Smooth muscle cell (in vitro differentiated cells): Measurements from ENCODE around the gene PAPOLG. TPM values are rescaled to one million over a fixed set of nuclear protein-coding genes. Genes with fewer than 3 reads are reported as not detected.

ENCODE experiments used
- DNase-seq: peaks from one replicate; lab custom pipeline; 2025; ENCODE audit not compliant: unreplicated experiment; lab: John Stamatoyannopoulos, UW
- H2AFZ ChIP-seq: fragments of 200-600 bp; sonication (generic); 2 replicates; pipeline ENCODE4 v1.6.0; 2016; ENCODE audit warnings: antibody characterized with exemption, low read depth, mild to moderate bottlenecking
- H3F3A ChIP-seq: fragments of 200-600 bp; sonication (generic); 2 replicates; pipeline ENCODE4 v1.6.0; 2017; ENCODE audit warnings: antibody characterized with exemption, low read depth
- H3K27ac ChIP-seq: fragments of 200-600 bp; sonication (generic); 2 replicates; pipeline ENCODE4 v1.5.1; 2016; ENCODE audit warnings: low read depth, mild to moderate bottlenecking
- H3K27me3 ChIP-seq: fragments of 200-600 bp; sonication (generic); 2 replicates; pipeline ENCODE4 v1.6.1; 2016; ENCODE audit warnings: low read depth, mild to moderate bottlenecking
- H3K36me3 ChIP-seq: fragments of 200-600 bp; sonication (generic); 2 replicates; pipeline ENCODE4 v1.5.1; 2016; ENCODE audit warnings: low read depth
- H3K4me1 ChIP-seq: fragments of 200-600 bp; sonication (generic); 2 replicates; pipeline ENCODE4 v1.5.1; 2016; ENCODE audit warnings: low read depth
- H3K4me2 ChIP-seq: fragments of 200-600 bp; sonication (generic); 2 replicates; pipeline ENCODE4 v1.6.0; 2016; ENCODE audit warnings: mild to moderate bottlenecking
- H3K4me3 ChIP-seq: fragments of 200-600 bp; sonication (generic); 2 replicates; pipeline ENCODE4 v1.5.1; 2016; ENCODE audit warnings: mild to moderate bottlenecking
- H3K79me2 ChIP-seq: fragments of 200-600 bp; sonication (generic); 2 replicates; pipeline ENCODE4 v1.6.0; 2016; ENCODE audit warnings: low read depth, mild to moderate bottlenecking
- H3K9ac ChIP-seq: fragments of 200-600 bp; sonication (generic); 2 replicates; pipeline ENCODE4 v1.6.0; 2016; ENCODE audit warnings: low read depth
- H3K9me3 ChIP-seq: fragments of 200-600 bp; sonication (generic); replicated peaks from 2 replicates; pipeline ENCODE4 v1.5.1; 2016; ENCODE audit warnings: low read depth
- H4K20me1 ChIP-seq: fragments of 200-600 bp; sonication (generic); 2 replicates; pipeline ENCODE4 v1.6.0; 2016; ENCODE audit warnings: low read depth
- CTCF ChIP-seq: fragments of 200-600 bp; sonication (generic); IDR thresholded peaks from 2 replicates; pipeline ENCODE4 v1.5.1; 2017; ENCODE audit warnings: borderline replicate concordance, mild to moderate bottlenecking, antibody characterized with exemption; ENCODE audit not compliant: insufficient read depth, poor library complexity, severe bottlenecking
- WGBS: methylation state at CpG from one replicate; pipeline ENCODE4 v1.1.7; 2016; ENCODE audit warnings: low lambda C conversion rate; 5-methylcytosine and 5-hydroxymethylcytosine counted together
- polyA plus RNA-seq: library from polyadenylated mRNA; unstranded; fragments of >200 nt; fragmentation: Nextera tagmentation; extraction: Ambion mirVana; gene quantifications from 2 replicates; pipeline ENCODE4 v1.2.1, GENCODE V29; 2016
- total RNA-seq: library from RNA; depleted of rRNA; stranded (reverse); fragments of >200 nt; gene quantifications from 2 replicates; pipeline ENCODE4 v1.2.3, GENCODE V29; 2014

The PAPOLG gene
- total and polyA plus RNA-seq, 2 experiments from 2014 or later = 7.4 to 19.6 TPM

- no peak for TF ChIP-seq CTCF
- Histone ChIP-seq H3F3A (no peaks in the 10 kb centered on the region), H2AFZ (no peak overlapping the region), H3K4me1 (no peaks in the 10 kb centered on the region), H3K27me3 (no peaks in the 10 kb centered on the region), H3K9me3 (no peaks in the 10 kb centered on the region), H3K27ac (no peak overlapping the region), H3K79me2 (no peaks in the 10 kb centered on the region), H4K20me1 (no peaks in the 10 kb centered on the region), H3K9ac (no peak overlapping the region), H3K4me2 (no peak overlapping the region), H3K36me3 (no peaks in the 10 kb centered on the region), H3K4me3 (no peak overlapping the region)
- DNase-seq = no peak
- 77% methylated on average over 9 of the region's 9 CpGs for WGBS
These were observed 83.2 kb downstream of the PAPOLG start for GRCh38 chr2:60839126-60839813.

GRCh38 chr2:60840880-60841279, 84.8 kb downstream of the PAPOLG start:
- Histone ChIP-seq H3K9ac (no peak overlapping the region), H4K20me1 (no peaks in the 10 kb centered on the region), H3K36me3 (no peaks in the 10 kb centered on the region), H3K4me3 (no peak overlapping the region), H3K4me1 (no peaks in the 10 kb centered on the region), H3K4me2 (no peak overlapping the region), H3K79me2 (no peaks in the 10 kb centered on the region), H3F3A (no peaks in the 10 kb centered on the region), H2AFZ (no peak overlapping the region), H3K9me3 (no peaks in the 10 kb centered on the region), H3K27me3 (no peaks in the 10 kb centered on the region), H3K27ac (no peak overlapping the region)
- no peak for DNase-seq
- WGBS = 91% methylated on average over 7 of the region's 7 CpGs
- TF ChIP-seq CTCF = no peak

GRCh38 chr2:60843006-60843405, 86.9 kb downstream of the PAPOLG start:
- Histone ChIP-seq H3K27me3 (no peaks in the 10 kb centered on the region), H3K9me3 (no peaks in the 10 kb centered on the region), H3K27ac (no peak overlapping the region), H2AFZ (no peak overlapping the region), H3K4me1 (no peaks in the 10 kb centered on the region), H3K79me2 (no peaks in the 10 kb centered on the region), H3K4me2 (no peak overlapping the region), H3K9ac (no peak overlapping the region), H4K20me1 (no peaks in the 10 kb centered on the region), H3K4me3 (no peak overlapping the region), H3K36me3 (no peaks in the 10 kb centered on the region), H3F3A (peaks cover 4% of the 10 kb centered on the region)
- WGBS = 82% methylated on average over 6 of the region's 6 CpGs
- no peak for TF ChIP-seq CTCF
- DNase-seq = no peak

GRCh38 chr2:60844105-60844504, 88.0 kb downstream of the PAPOLG start:
- Histone ChIP-seq H3K27ac (no peak overlapping the region), H3K27me3 (no peaks in the 10 kb centered on the region), H3K4me3 (no peak overlapping the region), H3K4me1 (no peaks in the 10 kb centered on the region), H3K36me3 (no peaks in the 10 kb centered on the region), H3F3A (peaks cover 4% of the 10 kb centered on the region), H3K79me2 (no peaks in the 10 kb centered on the region), H3K9ac (no peak overlapping the region), H4K20me1 (no peaks in the 10 kb centered on the region), H3K9me3 (no peaks in the 10 kb centered on the region), H3K4me2 (no peak overlapping the region), H2AFZ (no peak overlapping the region)
- WGBS = 79% methylated on average over 2 of the region's 2 CpGs
- DNase-seq = no peak
- TF ChIP-seq CTCF = no peak
